ENCODE measurements around the gene TENM3. TPM values are rescaled to one million over a fixed set of nuclear protein-coding genes. Genes with fewer than 3 reads are reported as not detected.

TENM3 gene
- total RNA-seq, 2 donors from 2014 or later, result 2.0 to 2.1 TPM

DNA sequence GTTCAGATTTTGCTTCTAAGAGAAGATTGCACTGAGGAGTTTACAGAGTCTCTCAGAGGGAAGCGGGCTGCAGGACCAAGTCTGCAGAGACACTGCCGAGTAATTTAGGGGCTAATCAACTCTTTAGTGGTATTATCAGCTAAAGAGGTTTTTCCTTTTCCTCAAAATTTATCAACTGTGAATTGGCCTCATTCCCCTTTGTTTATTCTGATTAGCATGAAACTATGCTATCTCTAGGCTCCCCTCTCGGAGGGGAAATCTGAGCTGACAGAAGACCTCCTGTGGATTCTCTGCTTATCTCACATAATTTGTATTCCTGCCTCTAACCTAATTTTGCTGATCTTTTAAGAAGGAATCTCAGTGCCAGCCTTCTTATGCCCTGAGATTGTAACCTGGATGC lies 473.0 kb downstream of the TENM3 start:
- intact Hi-C loops (cut with DNase I), result no loop called here
- DNase-seq (ENCODE audit: low spot score), result no peak

DNA sequence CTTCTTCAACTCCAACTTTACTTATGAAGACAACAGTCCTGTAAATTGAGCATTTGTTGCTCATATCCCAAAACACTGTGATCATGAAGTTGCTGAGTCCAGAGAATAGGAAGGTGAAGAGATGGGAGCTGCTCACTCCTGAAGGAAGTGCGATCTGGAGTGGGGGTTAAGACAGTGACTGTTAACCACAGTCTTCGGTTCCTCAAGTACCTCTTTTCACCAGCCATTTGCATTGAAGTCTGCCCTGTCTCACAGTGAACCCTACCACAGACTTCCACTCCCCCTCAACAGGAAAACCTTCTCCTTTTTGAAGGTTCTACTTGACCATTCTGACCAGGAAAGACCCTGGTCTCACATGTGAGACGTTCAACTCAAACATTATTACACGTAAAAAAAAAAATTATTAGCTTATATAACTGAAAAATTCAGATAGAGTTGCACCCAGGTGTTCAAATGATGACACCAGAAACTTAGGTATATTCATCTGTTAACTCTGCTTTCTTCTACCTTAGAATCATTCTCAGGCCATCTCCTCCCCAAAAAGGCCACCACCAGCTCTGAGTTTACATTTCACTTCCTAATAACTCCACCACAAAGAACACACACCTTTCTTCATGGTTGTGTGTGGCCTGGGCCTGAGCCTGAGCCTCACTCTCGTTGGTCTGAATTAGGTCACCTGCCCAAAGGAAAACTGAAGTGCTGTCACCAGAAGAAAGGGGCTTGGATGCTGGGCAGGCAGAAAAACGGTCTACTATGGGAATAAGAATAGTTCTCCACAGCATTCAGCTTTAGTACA lies 474.8 kb downstream of the TENM3 start:
- intact Hi-C loops (cut with DNase I), result no loop called here
- DNase-seq (ENCODE audit: low spot score), result no peak

DNA sequence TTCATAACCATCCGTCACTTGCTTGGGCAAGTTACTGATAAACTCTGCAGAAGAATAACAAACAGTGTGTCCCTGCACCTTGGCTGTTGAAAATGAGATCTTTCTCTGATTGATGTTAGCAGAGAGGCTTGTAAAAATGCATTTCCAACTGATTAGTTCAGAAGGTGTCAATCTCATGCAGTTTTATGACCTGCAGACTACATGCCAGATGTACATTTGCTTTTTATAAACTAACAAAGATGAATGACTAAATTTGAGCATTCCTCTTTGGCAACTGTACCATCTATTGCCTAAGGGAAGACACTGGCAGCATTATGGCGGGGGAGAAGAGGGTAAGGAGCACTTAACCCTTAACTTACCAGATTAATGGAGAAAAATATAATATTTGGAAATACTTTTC lies 481.2 kb downstream of the TENM3 start:
- no peak for DNase-seq (ENCODE audit: low spot score)

DNA sequence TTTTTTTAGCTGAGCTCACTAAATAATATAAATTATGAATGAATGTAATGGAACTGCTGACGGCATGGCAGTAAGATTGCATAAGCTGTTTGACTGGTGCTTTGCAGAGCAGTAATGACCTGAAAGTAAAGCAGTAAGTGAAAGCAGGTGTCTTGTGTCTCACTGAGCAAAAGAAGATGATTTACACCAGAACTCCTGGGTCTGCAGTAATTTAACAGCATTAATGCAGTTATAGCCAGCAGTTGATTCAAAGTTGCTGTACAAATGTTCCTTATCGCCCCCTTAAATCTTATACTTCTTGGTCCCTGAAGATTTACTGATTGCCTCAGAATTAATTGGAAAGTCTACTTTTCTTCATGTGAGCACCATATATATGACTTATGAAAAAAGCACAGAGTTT lies 486.3 kb downstream of the TENM3 start:
- DNase-seq (ENCODE audit: low spot score), result no peak
- intact Hi-C loops (cut with DNase I), result no loop called here

More for the DNA sequence above, 481.2 kb downstream of the TENM3 start:
- intact Hi-C loops (cut with DNase I), result no loop called here

DNA sequence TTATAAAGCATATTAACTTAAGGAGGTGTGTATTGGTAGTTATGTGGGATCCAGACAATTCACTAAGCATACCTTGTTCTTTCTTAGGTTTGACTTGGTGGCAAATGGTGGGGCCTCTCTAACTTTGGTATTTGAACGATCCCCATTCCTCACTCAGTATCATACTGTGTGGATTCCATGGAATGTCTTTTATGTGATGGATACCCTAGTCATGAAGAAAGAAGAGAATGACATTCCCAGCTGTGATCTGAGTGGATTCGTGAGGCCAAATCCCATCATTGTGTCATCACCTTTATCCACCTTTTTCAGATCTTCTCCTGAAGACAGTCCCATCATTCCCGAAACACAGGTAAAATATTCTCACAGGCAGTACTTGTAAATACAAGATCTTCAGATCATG lies 487.6 kb downstream of the TENM3 start:
- DNase-seq (ENCODE audit: low spot score), result no peak

DNA sequence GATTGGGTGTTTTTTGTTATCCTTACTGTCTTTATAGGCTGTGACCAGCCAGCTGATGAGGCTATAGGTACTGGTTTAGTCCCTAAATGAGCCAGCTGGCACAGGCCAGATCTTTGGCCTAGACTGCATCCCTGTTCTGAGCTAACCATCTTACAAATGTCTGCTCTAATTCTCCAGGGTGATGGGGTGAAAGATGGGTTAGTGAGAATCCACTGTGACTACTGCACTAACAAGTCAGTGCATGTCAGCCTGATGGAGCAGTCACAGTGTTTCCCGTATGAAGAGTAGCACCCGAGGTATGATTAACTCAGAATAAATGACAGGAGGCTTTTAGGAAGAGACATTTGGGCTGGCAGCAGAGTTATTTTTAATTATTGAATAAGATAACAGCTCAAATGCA lies 493.0 kb downstream of the TENM3 start:
- intact Hi-C loops (cut with DNase I), result no loop called here
- no peak for DNase-seq (ENCODE audit: low spot score)

More for the DNA sequence above, 487.6 kb downstream of the TENM3 start:
- intact Hi-C loops (cut with DNase I), result no loop called here

DNA sequence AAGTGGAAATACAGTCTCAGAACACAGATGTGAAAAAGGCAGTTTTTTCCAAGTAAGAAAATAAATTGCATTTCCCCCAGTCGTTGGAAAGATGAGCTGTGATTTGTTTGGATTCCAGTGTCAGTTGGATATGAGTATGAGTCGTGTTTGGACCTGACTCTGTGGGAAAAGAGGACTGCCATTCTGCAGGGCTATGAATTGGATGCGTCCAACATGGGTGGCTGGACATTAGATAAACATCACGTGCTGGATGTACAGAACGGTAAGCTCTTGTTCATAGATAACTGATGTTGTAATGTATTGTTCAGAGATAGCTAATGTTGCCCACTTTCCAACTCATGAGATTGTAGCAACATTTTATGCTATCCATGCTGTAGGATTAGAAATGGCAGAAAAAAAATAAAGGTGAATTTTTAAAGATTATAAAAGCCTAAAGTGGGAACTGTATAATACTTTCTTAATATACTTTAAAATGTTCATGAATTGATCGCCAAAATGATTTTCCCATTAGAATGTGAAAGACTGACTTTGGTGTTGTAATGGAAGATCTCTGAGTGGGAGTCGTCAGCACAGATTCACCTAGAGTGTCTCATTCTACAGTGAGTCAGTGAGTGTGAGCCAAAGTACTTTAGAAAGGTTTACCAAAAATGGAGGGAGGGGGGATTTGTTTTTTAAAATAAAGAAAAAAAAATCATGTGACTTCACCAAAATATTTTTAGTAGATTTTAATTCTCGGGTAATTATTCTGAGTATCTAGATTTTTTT lies 495.3 kb downstream of the TENM3 start:
- no peak for DNase-seq (ENCODE audit: low spot score)
- intact Hi-C loops (cut with DNase I), result no loop called here

DNA sequence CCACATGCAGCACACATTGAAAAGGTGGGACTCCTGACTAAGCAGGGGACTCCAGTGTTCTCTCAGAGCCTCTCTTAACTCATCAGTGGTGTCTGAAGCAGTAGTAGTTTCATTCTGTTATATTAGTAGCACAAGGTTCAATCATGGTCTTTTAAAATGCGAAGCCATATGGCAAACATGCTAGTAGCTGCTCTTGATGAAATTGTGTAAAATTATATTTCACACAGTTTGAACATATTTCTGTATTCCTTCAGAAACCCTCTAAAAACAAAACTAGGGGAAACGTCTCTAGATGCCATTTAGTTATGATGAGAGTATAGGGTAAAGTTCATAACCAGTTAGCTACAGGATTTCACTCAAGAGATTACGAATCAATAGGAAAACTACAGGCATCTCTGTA lies 497.1 kb downstream of the TENM3 start:
- DNase-seq (ENCODE audit: low spot score), result no peak
- intact Hi-C loops (cut with DNase I), result no loop called here

DNA sequence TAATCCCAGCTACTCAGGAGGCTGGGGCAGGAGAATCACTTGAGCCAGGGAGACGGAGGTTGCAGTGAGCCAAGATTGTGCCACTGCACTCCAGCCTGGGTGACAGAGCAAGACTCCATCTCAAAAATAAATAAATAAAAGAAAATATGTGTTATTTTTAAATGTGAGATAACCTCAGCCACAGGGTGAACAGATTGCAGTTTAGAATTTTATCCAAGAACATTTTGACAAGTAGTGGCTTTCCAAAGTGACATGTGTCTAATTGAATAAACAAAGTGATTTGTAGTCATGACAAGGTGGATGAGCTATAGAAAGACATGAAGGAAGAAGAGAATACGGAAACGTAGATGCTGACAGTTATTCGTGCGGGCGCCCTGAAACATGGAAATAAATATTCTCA lies 497.9 kb downstream of the TENM3 start:
- DNase-seq (ENCODE audit: low spot score), result no peak
- intact Hi-C loops (cut with DNase I), result no loop called here

DNA sequence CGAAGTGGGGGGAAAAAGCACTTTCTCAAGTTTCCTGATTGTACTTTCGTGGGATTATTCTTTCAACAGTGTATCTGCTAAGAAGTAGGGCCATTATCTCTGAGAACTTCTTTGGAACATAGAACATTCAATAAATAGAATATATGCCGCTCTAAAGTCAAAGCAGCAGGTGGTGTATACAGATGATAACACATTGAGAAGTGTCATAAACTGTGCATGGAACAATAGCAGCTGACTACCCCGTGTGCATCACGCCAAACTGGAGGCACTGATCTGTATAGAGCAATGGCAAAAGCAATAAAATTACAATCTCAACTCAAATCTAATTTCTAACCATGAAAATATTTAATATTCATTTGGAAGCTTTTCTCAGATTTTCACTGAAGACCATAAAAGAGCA lies 498.7 kb downstream of the TENM3 start:
- intact Hi-C loops (cut with DNase I), result no loop called here
- DNase-seq (ENCODE audit: low spot score), result no peak

DNA sequence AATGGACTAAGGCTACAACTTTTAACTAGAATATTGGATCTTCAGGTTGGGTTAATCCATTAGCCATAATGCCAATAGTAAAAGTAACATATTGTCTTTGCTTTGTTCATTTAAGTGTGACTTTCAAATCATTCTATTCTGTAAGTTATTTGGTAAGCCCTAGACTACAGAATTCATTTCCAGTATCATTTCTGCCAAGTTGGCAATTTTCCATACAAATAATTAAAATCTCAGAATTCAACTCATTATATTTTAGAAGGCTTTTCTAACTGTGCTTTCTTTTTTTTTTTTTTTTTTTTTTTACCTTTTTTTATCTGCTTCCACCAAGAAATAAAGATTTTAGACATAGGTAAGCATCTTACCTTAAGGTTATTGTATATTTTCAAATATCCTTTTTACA lies 500.6 kb downstream of the TENM3 start:
- no peak for DNase-seq (ENCODE audit: low spot score)
- intact Hi-C loops (cut with DNase I), result no loop called here

DNA sequence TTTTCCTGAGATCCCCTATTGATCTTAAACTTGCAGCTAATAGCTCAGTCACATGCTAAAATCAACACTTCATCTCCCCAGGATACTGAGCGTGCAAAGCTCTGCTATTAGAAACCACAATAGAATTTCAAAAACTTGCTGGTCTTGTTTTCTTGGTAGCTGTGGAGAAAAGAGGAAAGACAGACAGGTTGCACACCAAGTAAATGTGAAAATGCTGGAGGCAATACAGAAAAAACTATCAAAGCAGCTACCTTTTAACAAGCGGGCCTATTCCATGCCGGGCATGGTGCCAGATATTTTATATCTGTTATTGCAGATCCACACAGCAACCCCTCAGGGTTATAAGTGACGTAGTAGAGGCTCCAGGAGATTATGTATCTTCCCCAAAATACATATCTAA lies 502.0 kb downstream of the TENM3 start:
- intact Hi-C loops (cut with DNase I), result no loop called here
- DNase-seq (ENCODE audit: low spot score), result no peak

DNA sequence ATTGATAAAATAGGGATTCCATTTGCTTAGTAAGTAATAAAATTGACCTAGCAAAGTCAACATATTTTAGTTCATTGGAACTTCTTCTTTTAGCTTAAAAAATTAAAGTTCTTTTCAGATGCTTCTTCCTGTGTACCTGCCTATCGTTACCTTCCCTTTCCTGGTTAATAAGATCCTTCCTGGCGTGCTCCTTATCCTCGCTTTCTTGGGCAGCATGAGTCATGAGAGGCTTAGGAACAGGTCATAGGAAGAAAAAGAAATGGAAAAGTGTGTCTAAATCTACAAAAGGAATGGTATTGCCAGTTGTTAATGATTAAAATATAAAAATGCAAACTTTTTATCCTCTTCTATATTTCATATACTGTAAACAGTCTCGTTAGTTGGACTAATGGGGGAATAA lies 503.7 kb downstream of the TENM3 start:
- intact Hi-C loops (cut with DNase I), result no loop called here
- DNase-seq (ENCODE audit: low spot score), result no peak

DNA sequence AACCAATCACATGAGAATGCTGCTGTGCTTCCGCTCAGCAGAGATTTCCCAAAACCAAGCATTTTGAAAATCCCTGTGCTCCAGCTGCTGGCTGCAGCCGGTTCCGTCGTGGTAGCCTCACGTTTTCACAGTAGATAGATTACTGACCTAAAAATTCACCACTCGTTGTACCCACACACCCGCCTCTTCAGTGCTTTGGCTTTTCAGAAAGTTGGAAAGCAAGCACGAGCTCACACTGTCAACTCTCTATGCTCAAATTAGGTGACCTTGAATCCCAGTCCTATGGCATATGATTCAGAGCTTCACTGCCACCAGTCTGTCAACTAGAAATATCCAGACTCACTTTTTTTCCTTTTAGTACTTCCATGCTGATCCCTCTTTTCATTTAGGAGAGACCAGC lies 505.1 kb downstream of the TENM3 start:
- no peak for DNase-seq (ENCODE audit: low spot score)
- intact Hi-C loops (cut with DNase I), result no loop called here

DNA sequence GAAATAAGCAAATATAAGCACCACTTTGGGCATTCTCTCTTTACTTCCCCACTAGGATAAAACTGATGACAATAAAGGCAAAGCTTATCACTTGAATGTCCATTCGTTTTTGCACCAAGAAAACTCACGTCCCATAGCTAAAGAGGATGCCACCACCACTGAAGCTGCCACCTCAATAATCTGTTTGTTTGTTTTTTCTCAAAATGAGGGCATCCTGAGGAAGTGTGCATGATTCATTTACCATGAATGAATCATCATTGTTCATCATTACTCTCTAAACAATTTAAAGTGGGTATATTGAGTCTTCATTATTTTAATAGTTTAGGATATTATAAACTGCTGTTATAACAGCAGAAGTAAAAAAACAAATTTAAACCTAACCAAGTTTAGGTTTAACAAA lies 505.7 kb downstream of the TENM3 start:
- no peak for DNase-seq (ENCODE audit: low spot score)
- intact Hi-C loops (cut with DNase I), result no loop called here

DNA sequence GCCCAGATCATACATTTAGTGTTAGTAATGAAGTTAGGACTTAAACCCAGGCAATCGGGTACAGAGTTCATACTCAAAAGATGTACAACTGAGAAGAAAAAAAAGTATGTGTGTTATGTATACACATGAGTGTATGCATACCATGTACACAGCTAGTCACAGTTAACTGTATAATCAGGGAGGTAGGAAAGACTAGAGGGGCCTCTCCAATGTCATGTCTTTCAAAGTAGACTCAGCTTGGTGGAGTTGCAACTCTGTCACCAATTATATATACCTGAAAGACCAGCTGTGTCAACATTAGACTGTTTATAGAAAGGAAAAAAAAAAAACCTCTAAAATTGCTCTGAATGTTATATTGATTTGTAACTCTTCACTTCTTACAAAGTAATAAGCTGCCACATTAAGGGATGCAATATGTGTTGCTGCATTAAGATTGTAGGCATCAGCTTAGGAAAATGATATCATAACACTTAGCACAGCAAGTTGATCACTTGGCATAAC lies 506.5 kb downstream of the TENM3 start:
- intact Hi-C loops (cut with DNase I), result no loop called here
- DNase-seq (ENCODE audit: low spot score), result no peak

DNA sequence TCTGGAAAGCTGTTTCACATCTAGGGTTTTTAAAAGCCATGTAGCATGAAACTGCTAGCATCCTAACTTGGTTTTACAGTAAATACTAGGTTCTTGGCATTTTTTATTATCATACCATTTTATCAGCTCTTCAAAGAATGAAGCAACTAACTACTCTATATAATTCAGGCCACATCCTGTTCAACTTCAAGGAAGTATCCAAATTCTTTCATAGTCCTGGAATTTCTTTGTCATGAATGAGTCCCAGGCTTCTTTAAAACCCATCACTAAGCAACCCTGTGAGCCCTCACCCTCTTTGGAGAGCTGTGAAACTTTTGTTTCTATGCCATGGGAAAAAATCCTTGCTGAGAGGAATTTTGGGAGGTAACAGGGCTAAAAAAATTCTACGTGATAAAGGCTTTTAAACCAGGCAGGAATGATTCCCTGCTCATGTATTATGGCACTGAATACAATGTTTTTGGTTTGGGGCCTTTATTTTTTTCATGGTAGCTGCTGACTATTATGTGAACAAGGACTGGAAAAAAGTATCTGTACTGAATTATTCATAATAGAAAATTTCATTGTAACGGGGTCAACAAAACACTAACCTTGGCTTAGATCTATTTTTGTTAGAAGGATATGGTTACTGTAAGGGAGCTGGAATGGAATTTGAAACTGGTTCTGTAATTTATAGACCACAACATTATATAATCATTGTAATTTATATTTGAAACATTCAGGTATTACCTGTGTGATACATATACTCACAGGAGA lies 509.1 kb downstream of the TENM3 start:
- DNase-seq (ENCODE audit: low spot score), result no peak
- intact Hi-C loops (cut with DNase I), result no loop called here

DNA sequence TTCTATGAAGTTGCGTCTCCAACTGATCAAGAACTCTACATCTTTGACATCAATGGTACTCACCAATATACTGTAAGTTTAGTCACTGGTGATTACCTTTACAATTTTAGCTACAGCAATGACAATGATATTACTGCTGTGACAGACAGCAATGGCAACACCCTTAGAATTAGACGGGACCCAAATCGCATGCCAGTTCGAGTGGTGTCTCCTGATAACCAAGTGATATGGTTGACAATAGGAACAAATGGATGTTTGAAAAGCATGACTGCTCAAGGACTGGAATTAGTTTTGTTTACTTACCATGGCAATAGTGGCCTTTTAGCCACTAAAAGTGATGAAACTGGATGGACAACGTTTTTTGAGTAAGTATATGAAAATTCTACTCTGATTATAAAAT lies 511.7 kb downstream of the TENM3 start:
- no peak for DNase-seq (ENCODE audit: low spot score)
- intact Hi-C loops (cut with DNase I), result loop anchor here in 1 of 2 donors (1.0 kb wide), 1 partner anchor 28 kb away; no protein-coding TSS in a partner anchor

DNA sequence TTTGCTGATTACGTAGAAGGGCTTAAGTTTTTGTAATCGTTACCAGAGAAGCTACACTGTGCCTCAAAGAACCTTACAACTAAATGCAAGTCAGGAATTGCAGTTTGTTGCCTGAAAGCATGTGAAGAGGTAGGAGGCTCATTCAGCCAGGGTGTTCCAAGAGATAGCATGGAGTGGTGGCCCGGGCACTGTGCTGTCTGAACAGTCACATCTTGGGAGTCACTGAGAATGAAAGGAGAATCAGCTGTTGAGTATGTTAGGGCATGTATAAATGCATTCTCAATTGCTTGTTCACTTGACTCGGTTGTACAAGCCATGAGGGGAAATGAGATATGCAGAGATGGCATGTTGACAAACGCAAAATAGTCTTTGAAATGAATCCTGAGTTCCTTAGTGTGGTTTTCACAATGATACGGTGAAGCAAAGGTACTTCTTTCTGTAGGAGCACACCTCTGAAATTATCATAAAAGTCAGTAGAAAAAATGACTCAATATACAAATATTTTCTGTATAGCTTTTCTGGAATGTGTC lies 513.0 kb downstream of the TENM3 start:
- intact Hi-C loops (cut with DNase I), result no loop called here
- no peak for DNase-seq (ENCODE audit: low spot score)

DNA sequence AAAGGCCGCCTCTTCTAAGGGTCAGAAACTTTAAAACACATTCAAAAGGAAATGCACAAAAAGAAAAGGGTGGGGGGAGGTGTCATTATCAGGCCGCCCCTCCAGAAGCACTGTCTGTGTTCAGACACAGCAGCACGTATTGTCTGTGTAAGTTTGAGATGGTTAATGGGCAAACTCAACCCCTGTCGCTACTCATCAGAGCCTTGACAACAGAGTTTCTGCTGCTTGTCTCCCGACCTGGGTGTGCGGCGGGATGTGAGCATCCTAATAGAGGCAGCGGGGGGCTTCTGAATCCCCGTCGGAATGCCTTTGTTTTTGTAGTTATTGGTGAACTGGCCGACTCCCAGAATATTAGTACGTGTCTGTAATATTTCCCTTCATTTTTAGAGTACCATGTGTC lies 515.1 kb downstream of the TENM3 start:
- no peak for DNase-seq (ENCODE audit: low spot score)
- intact Hi-C loops (cut with DNase I), result no loop called here

All from posterior vena cava (tissue), 2 donors.